Right atrium auricular region (tissue), 2 donors: Measurements from ENCODE around the gene ZNF532. TPM values are rescaled to one million over a fixed set of nuclear protein-coding genes. Genes with fewer than 3 reads are reported as not detected.

Experiments
- DNase-seq: peaks from one replicate; pipeline ENCODE4 v3.0.0-alpha.2; 2019; ENCODE audit warnings: low spot score
- H3K27ac ChIP-seq, 2 donors: fragments of 200-600 bp; sonication (generic); 1 replicate in 1 of 2; 2 replicates in 1 of 2; pipeline ENCODE4 v1.5.1; 2016 to 2019
- H3K27me3 ChIP-seq, 2 donors: fragments of 200-600 bp; sonication (generic); one replicate each; pipeline versions ENCODE4 v1.5.1 to v1.6.0; 2017 to 2019
- H3K36me3 ChIP-seq: fragments of 200-600 bp; sonication (generic); one replicate; pipeline ENCODE4 v1.5.1; 2016
- H3K4me1 ChIP-seq, 2 donors: fragments of 200-600 bp; sonication (generic); one replicate each; pipeline versions ENCODE4 v1.5.1 to v1.6.0; 2017 to 2019
- H3K4me3 ChIP-seq, 2 donors: fragments of 200-600 bp; sonication (generic); 1 replicate in 1 of 2; 2 replicates in 1 of 2; pipeline ENCODE4 v1.5.1; 2017 to 2019; ENCODE audit warnings: mild to moderate bottlenecking in 1 of 2, moderate library complexity in 1 of 2
- H3K9me3 ChIP-seq, 2 donors: fragments of 200-600 bp; sonication (generic); one replicate each; pipeline ENCODE4 v1.5.1; 2019
- CTCF ChIP-seq, 2 donors: fragments of 200-600 bp; sonication (generic); IDR thresholded peaks; one replicate each; pipeline ENCODE4 v1.5.1; 2019; ENCODE audit warnings: antibody characterized with exemption in 2 of 2
- total RNA-seq, 2 donors: library from RNA; depleted of rRNA; stranded (reverse); fragments of >200 nt; gene quantifications; one replicate each; pipeline ENCODE4 v1.1.0, GENCODE V29; 2016

ZNF532 gene
- total RNA-seq, 2 donors from 2014 or later, result 53.1 to 59.5 TPM

GRCh38 chr18:58860747-58861231 is 3.9 kb upstream of the ZNF532 start:
- no peak for DNase-seq
- H3K27me3 ChIP-seq, result no peaks in the 10 kb centered on the region
- H3K27ac ChIP-seq, result peak overlapping the region; percentile 19 to 45
- H3K4me1 ChIP-seq, result peaks cover 0 to 63% of the 10 kb centered on the region in 2 donors
- H3K36me3 ChIP-seq, result no peaks in the 10 kb centered on the region
- TF ChIP-seq CTCF (IDR thresholded peaks at IDR 0.05), result no peak
- H3K4me3 ChIP-seq, result no peak overlapping the region
- no peaks in the 10 kb centered on the region for H3K9me3 ChIP-seq

- Histone ChIP-seq H3K4me1 (peaks cover 0 to 68% of the 10 kb centered on the region in 2 donors), H3K27ac (peak overlapping the region; percentile 18 to 45), H3K9me3 (no peaks in the 10 kb centered on the region), H3K4me3 (no peak overlapping the region), H3K27me3 (no peaks in the 10 kb centered on the region), H3K36me3 (no peaks in the 10 kb centered on the region)
- TF ChIP-seq CTCF (IDR thresholded peaks at IDR 0.05), result no peak
- no peak for DNase-seq
Measured at GRCh38 chr18:58861353-58861752, 3.3 kb upstream of the ZNF532 start.

- TF ChIP-seq CTCF (IDR thresholded peaks at IDR 0.05), result no peak
- DNase-seq, result no peak
- no peaks in the 10 kb centered on the region for H3K27me3 ChIP-seq
- peak overlapping the region; percentile 18 to 98 for H3K27ac ChIP-seq
- peaks cover 0 to 74% of the 10 kb centered on the region in 2 donors for H3K4me1 ChIP-seq
- H3K36me3 ChIP-seq, result no peaks in the 10 kb centered on the region
- H3K9me3 ChIP-seq, result no peaks in the 10 kb centered on the region
- H3K4me3 ChIP-seq, result no peak overlapping the region
Measured at GRCh38 chr18:58861861-58862301, 2.8 kb upstream of the ZNF532 start.

GRCh38 chr18:58862356-58862755 is 2.3 kb upstream of the ZNF532 start:
- no peak for TF ChIP-seq CTCF (IDR thresholded peaks at IDR 0.05)

GRCh38 chr18:58862851-58863538 is 1.7 kb upstream of the ZNF532 start:
- Histone ChIP-seq H3K4me1 (peaks cover 0 to 85% of the 10 kb centered on the region in 2 donors), H3K27ac (peak overlapping the region; percentile 96 to 98), H3K27me3 (no peaks in the 10 kb centered on the region), H3K9me3 (no peaks in the 10 kb centered on the region), H3K36me3 (peaks cover 4% of the 10 kb centered on the region), H3K4me3 (peak overlapping the region; percentile 45 to 58)
- TF ChIP-seq CTCF (IDR thresholded peaks at IDR 0.05), result no peak
- no peak for DNase-seq

More at GRCh38 chr18:58862356-58862755, 2.3 kb upstream of the ZNF532 start:
- Histone ChIP-seq H3K4me3 (peak overlapping the region in 1 of 2 donors; percentile 58), H3K27me3 (no peaks in the 10 kb centered on the region), H3K36me3 (no peaks in the 10 kb centered on the region), H3K9me3 (no peaks in the 10 kb centered on the region), H3K27ac (peak overlapping the region; percentile 96 to 98), H3K4me1 (peaks cover 0 to 78% of the 10 kb centered on the region in 2 donors)
- DNase-seq, result no peak
